Breast epithelium (tissue), 3 donors: ENCODE results near the gene EFNA5.

Experiments
- CTCF ChIP-seq, 3 donors: fragments of 450-650 bp; IDR thresholded peaks; one replicate each; pipeline ENCODE4 v1.5.1; 2016 to 2017; ENCODE audit warnings: antibody characterized with exemption in 3 of 3, mild to moderate bottlenecking in 3 of 3, moderate library complexity in 3 of 3
- POLR2A ChIP-seq: fragments of 450-650 bp; IDR thresholded peaks from one replicate; pipeline ENCODE4 v1.6.1; 2016; ENCODE audit warnings: antibody characterized with exemption, mild to moderate bottlenecking, moderate library complexity

DNA sequence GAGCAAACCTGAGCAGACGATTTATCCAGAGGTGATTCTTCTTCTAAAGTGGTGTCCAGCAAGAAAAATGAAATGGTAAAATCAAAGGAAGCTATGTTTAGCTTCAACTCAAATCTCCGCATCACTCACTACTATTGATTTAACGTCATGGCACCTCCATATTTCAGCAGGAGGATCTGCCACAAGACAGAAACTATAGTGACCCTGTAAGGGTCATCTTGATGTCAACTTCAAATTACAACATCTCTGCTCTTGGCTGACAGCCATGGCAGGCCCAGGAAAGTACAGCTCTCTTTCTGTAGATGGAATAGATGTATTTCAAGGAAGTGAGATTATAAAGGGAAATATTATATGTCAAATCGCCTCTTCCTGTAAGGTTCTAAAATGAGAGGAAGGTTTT is 10.1 kb upstream of the EFNA5 start:
- TF ChIP-seq POLR2A: no peak
- TF ChIP-seq CTCF (IDR thresholded peaks at IDR 0.05): no peak
